Measurements from ENCODE around the gene SENP3.

The SENP3 gene

DNA sequence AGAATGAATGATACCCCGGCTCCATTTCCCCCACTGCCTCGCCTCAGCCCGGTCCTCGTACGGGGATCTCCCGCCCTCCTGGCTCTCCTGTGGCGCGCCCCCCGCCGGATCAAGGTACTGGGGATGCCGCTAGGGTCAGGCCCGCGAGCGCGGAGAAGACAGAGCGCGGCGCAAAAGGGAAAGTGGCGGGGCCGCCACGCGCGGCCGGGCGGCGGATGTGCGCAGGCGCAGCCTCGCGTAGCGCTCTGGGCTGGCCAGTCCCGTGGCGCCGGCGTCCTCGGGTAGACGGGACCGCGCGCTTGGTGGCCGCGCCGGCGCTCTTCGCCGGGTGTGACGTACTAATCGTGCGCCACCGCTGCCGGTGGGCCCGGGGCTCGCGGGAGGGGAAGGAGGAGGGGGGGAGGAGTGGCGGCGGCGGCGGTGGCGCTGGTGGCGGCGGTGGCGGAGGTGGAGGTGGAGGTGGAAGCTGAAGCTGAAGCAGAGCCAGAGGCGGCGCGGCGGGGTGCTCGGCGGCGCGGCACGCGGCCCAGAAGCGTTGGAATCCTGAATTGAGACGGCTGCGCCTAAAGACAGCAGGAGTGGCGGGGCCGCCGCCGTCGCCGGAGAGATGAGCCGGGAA is at the start of gene SENP3:
SENP3 (plus strand) TSS at position 331 of the 619 bp plus-strand sequence. CDS start 1,158 bp downstream, outside the sequence.
- DNase-seq = peak; percentile 92

DNA sequence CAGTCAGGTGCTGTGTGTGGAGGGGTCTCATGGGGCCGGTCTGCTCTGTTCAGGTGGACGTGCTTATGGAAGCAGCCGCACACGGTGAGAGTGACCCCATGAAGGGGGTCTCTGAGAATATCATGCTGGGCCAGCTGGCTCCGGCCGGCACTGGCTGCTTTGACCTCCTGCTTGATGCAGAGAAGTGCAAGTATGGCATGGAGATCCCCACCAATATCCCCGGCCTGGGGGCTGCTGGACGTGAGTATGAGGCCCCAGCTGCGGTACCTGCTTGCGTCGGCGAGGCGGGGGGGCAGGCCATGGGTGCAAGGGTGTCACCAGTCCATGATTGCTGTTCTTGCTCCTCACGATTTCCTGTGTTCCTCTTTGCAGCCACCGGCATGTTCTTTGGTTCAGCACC is 49.6 kb upstream of the SENP3 start:
- DNase-seq = no peak

GRCh38 chr17:7512824-7513540 is 48.7 kb upstream of the SENP3 start:
- no peak for DNase-seq

DNA sequence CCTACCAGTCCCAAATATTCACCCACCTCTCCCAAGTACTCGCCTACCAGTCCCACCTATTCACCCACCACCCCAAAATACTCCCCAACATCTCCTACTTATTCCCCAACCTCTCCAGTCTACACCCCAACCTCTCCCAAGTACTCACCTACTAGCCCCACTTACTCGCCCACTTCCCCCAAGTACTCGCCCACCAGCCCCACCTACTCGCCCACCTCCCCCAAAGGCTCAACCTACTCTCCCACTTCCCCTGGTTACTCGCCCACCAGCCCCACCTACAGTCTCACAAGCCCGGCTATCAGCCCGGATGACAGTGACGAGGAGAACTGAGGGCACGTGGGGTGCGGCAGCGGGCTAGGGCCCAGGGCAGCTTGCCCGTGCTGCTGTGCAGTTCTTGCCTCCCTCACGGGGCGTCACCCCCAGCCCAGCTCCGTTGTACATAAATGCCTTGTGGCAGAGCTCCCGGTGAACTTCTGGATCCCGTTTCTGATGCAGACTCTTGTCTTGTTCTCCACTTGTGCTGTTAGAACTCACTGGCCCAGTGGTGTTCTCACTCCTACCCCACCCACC is 47.8 kb upstream of the SENP3 start:
- DNase-seq = no peak

GRCh38 chr17:7515911-7516610 is 45.7 kb upstream of the SENP3 start:
- no peak for DNase-seq

- peak; percentile 48 for DNase-seq
Observed at GRCh38 chr17:7523033-7523432, 38.7 kb upstream of the SENP3 start.

DNA sequence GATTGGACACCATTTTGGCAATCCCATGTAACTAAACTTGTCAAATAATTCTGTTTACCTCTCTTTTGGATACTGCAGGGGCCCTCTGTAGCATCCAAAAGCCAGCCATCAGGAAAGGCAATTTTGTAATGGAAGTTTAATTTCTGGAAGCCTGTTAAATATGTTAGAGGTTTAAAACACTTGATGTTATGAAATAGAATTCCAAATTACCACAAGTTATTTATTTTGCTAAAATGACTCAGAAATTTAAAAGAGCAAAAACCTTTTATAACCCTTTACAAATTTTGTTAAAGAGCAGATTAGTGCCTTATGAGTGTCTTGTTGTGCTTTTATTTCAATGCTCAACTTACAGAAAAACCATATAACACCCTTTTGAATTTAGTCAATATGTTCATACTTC is 32.9 kb upstream of the SENP3 start:
- no peak for DNase-seq

- no peak for DNase-seq
Observed at GRCh38 chr17:7530023-7530900, 31.5 kb upstream of the SENP3 start.

- no peak for DNase-seq
Observed at GRCh38 chr17:7538050-7538449, 23.7 kb upstream of the SENP3 start.

- DNase-seq = no peak
Observed at GRCh38 chr17:7538891-7539545, 22.7 kb upstream of the SENP3 start.

DNA sequence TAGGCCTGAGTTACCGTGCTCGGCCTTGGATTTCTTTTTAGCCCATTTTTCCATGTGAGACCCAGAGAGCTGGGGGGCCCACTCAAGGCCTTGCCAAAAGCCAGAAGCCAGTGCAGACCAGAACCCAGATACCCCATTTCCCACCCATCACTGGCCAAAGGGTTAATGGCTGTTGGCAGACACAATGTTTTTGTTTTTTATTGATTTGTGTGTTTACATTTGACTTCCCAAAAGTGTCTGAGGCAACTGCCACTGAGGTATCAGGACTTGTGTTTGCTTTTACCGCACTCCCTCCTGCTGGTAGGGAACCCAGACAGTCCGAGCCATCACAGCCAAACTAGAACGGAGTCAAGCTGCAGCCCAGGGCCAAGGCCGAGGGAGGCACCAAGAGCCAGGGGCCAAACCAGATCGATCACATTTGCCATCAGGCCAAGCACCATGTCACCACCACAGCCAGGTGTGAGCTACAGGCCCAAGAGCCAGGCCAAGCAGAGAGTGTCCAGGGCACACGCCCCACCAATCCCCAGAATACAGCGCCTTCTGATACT is 20.6 kb upstream of the SENP3 start:
- no peak for DNase-seq

- DNase-seq = no peak
Observed at GRCh38 chr17:7544911-7545310, 16.8 kb upstream of the SENP3 start.

DNA sequence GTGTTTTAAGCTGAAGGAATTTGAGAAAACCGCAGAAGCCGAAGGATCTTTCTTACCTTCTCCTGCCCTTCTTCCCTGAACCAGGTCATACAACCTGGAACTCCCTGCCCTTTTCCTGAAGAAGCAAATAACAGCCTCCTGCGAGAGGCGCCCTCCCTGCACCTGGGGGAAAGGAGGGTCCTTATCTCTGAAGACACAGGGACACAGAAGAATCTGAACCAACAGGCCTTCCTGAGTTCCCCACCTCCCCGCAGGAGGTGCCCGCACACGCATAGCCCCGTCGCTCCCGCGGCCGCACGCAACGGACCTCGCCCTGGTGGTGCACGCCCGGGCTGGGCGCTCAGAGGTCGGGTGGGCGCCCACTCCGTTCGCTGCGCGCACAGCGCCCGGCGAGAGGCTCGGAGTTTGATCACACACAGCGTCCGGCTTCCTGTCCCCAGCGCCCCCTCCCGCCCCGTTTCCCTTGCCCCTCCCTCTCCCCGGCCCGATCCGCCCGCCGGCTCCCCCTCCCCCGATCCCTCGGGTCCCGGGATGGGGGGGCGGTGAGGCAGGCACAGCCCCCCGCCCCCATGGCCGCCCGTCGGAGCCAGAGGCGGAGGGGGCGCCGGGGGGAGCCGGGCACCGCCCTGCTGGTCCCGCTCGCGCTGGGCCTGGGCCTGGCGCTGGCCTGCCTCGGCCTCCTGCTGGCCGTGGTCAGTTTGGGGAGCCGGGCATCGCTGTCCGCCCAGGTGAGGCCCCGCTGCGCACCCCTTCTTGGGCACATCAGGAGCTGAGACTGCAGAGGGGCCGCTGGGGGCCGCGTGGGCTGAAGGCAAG is 12.9 kb upstream of the SENP3 start, which contains the start of gene TNFSF12:
TNFSF12 (plus strand) TSS at position 474 of the 816 bp plus-strand sequence; CDS start at position 570, 96 bp downstream.
- peak; percentile 65 for DNase-seq

DNA sequence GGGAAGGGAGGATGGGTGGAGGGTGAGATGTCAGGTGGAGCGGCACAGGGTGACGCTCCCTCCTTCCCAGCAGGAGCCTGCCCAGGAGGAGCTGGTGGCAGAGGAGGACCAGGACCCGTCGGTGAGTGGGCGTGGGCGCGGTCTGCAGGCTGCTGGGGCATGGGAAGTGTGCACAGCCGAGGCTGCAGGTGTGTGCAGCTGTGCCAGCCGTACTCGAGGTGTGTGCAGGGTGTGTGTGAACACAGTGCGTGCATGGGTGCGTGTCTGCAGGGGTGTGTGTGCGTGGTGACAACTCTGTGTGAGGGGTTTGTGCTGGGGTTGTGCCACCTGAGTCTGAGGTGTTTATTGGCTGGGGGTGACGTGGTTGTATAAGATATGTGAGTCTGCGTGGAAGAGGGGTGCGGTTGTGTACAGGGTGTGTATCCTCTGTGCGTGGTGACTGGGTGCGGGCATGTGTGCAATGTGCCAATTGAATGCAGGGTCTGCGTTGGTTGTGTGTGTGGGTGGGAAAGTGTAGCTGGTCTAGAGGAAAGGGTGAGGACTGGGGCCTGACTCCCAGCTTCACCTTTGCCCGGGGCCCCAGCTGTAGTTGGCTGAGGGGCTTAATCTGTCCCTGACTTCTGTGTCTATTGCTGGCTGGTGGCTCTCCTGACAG is 12.2 kb upstream of the SENP3 start:
- DNase-seq = peak; percentile 38

DNA sequence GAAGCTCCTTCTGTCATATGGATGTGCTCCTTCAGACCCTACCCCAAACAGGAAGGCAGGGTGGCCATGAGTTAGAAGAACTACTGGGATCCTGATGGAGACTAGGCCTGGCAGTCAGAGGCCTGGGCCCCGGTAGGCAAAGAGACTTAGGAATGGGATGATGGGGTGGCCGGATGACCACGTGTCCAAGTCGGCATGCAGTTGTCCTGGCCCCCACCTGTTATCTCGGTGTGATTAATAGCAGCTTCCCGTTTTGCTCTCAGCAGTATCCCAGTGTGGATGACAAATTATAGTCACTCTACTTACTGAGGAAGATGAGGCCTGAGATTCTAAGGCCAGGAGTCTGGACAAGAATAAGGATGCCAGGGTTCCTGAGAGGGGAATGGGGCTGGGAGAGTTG is 11.4 kb upstream of the SENP3 start:
- DNase-seq = no peak

DNA sequence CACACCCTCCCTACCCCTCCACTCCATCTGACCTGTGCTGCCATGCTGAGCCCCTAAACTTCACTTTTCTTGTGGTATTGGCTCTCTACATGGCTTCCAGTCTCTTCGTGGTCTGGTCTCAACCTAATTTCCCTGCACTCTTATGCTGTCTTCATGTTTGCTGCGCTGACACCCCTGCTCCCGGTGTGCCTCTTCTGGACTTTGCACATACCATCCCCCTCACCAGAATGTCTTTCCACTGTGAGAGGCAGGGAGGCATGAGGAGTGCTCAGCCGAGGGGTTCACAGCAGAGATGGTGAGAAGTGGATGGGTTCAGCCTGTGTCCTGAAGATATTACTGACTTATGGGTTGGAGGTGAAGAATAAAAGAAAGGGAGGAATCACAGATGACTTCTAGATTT is 10.3 kb upstream of the SENP3 start:
- DNase-seq = no peak

GRCh38 chr17:7552621-7553051 is 9.1 kb upstream of the SENP3 start:
- DNase-seq = peak; percentile 88

GRCh38 chr17:7553356-7553755 is 8.4 kb upstream of the SENP3 start:
- no peak for DNase-seq

GRCh38 chr17:7555320-7555948 is 6.3 kb upstream of the SENP3 start:
- no peak for DNase-seq

DNA sequence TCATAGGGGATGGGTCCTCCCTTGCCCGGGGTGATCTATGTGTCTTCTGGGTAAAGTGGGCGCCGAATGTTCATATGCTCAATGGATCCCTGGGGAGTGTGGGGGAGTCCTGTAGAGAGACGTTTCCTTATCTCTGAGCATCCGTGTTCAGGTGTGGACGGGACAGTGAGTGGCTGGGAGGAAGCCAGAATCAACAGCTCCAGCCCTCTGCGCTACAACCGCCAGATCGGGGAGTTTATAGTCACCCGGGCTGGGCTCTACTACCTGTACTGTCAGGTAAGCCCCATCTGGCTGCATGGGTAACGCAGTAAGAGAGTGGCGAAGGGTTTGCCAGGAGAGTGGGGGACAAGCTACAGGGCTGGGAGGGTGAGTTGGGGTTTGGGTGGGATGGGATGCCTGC is 5.1 kb upstream of the SENP3 start:
- no peak for DNase-seq

Measured in activated CD4-positive, alpha-beta T cell treated with anti-CD3 and anti-CD28 coated beads, Interleukin-2, amount 50 U/mL, for 16 hours (primary cell).